H1 (cell line): ENCODE results near the gene SPARC. TPM values are rescaled to one million over a fixed set of nuclear protein-coding genes. Genes with fewer than 3 reads are reported as not detected.

Experiments
- CREB1 ChIP-seq: IDR thresholded peaks from 2 replicates; pipeline ENCODE4 v1.6.1; 2012; ENCODE audit warnings: inconsistent platforms
- RNF2 ChIP-seq: fragments of 200-900, 300-1000 bp; sonication (generic); IDR thresholded peaks from 2 replicates; pipeline ENCODE4 v1.7.1; 2016; ENCODE audit warnings: borderline replicate concordance, low read depth, mild to moderate bottlenecking, antibody characterized with exemption, low read length; ENCODE audit not compliant: poor library complexity, severe bottlenecking; ENCODE audit errors: missing control alignments
- polyA plus RNA-seq, 7 experiments: library from polyadenylated mRNA; depleted of rRNA in 3 of 7; stranded (reverse) in 5 of 7; unstranded in 2 of 7; fragments of >200 nt in 5 of 7; fragments of 200-250 nt in 2 of 7; gene quantifications; 1 replicate in 5 of 7; 2 replicates in 1 of 7; 4 replicates in 1 of 7; pipeline versions ENCODE4 v1.2.1 to v1.2.3, GENCODE V29; 2011 to 2013; ENCODE audit warnings: missing spikeins in 2 of 7, mixed read lengths in 2 of 7
- total RNA-seq: library from RNA; stranded (reverse); fragmentation: NEBNext Ultra II Directional; extraction: Animal tissue kit (Norgen Biotek cat#: 25700); gene quantifications from 2 replicates; pipeline ENCODE4 v1.2.1, GENCODE V29; 2021

The SPARC gene
- total and polyA plus RNA-seq, 2 of the 8 experiments (the other 6 are each of a cell fraction or from before 2014, with no cell fraction given), result 375 to 438 TPM

DNA sequence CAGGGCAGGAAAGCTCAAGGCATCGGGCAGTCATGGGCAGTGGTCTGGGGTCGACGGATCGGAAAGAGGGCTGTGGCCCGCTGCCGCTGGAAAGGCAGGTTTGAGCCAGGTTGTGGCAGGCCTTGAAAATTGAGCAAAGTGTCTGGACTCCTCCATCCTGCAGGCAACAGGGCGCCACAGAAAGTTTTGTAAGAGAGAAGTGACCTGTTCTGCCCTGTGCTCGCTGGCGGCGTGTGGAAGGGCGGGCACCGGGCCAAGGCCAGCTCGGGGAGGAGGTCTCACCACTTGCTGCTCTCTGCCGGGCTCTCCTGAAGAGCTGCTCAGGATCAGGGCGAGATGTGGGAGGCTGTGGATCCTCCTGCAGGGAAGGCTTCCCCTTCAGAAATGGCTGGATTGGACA lies 54.2 kb downstream of the SPARC start (continued):
- no peak for TF ChIP-seq RNF2
- no peak for TF ChIP-seq CREB1
